Measurements from ENCODE around the gene IRF9.

The IRF9 gene

GRCh38 chr14:24132976-24133375, 28.1 kb upstream of the IRF9 start:
- no peak overlapping the region for H2AFZ ChIP-seq (ENCODE audit: low read depth, low read length)
- H3K4me1 ChIP-seq (ENCODE audit: insufficient read depth, low read length), result peaks cover 24% of the 10 kb centered on the region
- ATAC-seq (ENCODE audit: insufficient read depth, low read depth), result no peak
- DNase-seq, result no peak
- no peaks in the 10 kb centered on the region for H3K9me3 ChIP-seq (ENCODE audit: insufficient read depth, low read length, severe bottlenecking)
- H3K9ac ChIP-seq (ENCODE audit: low read depth, low read length), result no peak overlapping the region
- H3K4me2 ChIP-seq (ENCODE audit: insufficient read depth, low read length), result no peak overlapping the region
- H3K4me3 ChIP-seq (ENCODE audit: low read depth in 1 of 2, low read length in 2 of 2), result no peak overlapping the region
- H3K79me2 ChIP-seq (ENCODE audit: insufficient read depth, low read length), result peaks cover 20% of the 10 kb centered on the region
- no peaks in the 10 kb centered on the region for H3K27me3 ChIP-seq (ENCODE audit: insufficient read depth, low read length, poor library complexity)
- peaks cover 15% of the 10 kb centered on the region; the same call in 1 of the 2 replicates for H4K20me1 ChIP-seq (ENCODE audit: insufficient read depth, low read length)
- peaks cover 12% of the 10 kb centered on the region for H3K36me3 ChIP-seq (ENCODE audit: insufficient read depth, low read length)
- TF ChIP-seq, protein P1, sequence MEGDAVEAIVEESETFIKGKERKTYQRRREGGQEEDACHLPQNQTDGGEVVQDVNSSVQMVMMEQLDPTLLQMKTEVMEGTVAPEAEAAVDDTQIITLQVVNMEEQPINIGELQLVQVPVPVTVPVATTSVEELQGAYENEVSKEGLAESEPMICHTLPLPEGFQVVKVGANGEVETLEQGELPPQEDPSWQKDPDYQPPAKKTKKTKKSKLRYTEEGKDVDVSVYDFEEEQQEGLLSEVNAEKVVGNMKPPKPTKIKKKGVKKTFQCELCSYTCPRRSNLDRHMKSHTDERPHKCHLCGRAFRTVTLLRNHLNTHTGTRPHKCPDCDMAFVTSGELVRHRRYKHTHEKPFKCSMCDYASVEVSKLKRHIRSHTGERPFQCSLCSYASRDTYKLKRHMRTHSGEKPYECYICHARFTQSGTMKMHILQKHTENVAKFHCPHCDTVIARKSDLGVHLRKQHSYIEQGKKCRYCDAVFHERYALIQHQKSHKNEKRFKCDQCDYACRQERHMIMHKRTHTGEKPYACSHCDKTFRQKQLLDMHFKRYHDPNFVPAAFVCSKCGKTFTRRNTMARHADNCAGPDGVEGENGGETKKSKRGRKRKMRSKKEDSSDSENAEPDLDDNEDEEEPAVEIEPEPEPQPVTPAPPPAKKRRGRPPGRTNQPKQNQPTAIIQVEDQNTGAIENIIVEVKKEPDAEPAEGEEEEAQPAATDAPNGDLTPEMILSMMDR (IDR thresholded peaks at IDR 0.05; ENCODE audit: borderline replicate concordance, extremely low read depth, low read length, poor library complexity, severe bottlenecking), result no peak
- TF ChIP-seq EZH2 (IDR thresholded peaks at IDR 0.05; ENCODE audit: borderline replicate concordance, low read depth, low read length, severe bottlenecking), result no peak
- H3K27ac ChIP-seq (ENCODE audit: low read length), result no peak overlapping the region

GRCh38 chr14:24133735-24134134, 27.3 kb upstream of the IRF9 start:
- Histone ChIP-seq H3K36me3 (ENCODE audit: insufficient read depth, low read length) (peaks cover 20% of the 10 kb centered on the region), H2AFZ (ENCODE audit: low read depth, low read length) (no peak overlapping the region), H3K27ac (ENCODE audit: low read length) (no peak overlapping the region), H4K20me1 (ENCODE audit: insufficient read depth, low read length) (peaks cover 22% of the 10 kb centered on the region; the same call in 1 of the 2 replicates), H3K27me3 (ENCODE audit: insufficient read depth, low read length, poor library complexity) (no peaks in the 10 kb centered on the region), H3K4me2 (ENCODE audit: insufficient read depth, low read length) (no peak overlapping the region), H3K79me2 (ENCODE audit: insufficient read depth, low read length) (peaks cover 28% of the 10 kb centered on the region), H3K4me1 (ENCODE audit: insufficient read depth, low read length) (peaks cover 31% of the 10 kb centered on the region), H3K4me3 (ENCODE audit: low read depth in 1 of 2, low read length in 2 of 2) (no peak overlapping the region), H3K9ac (ENCODE audit: low read depth, low read length) (no peak overlapping the region), H3K9me3 (ENCODE audit: insufficient read depth, low read length, severe bottlenecking) (no peaks in the 10 kb centered on the region)
- ATAC-seq (ENCODE audit: insufficient read depth, low read depth) (no peak), DNase-seq (no peak)
- TF ChIP-seq, protein P1 (IDR thresholded peaks at IDR 0.05; ENCODE audit: borderline replicate concordance, extremely low read depth, low read length, poor library complexity, severe bottlenecking), result no peak
- no peak for TF ChIP-seq EZH2 (IDR thresholded peaks at IDR 0.05; ENCODE audit: borderline replicate concordance, low read depth, low read length, severe bottlenecking)

- ATAC-seq (ENCODE audit: insufficient read depth, low read depth), result no peak
- Histone ChIP-seq H3K79me2 (ENCODE audit: insufficient read depth, low read length) (peaks cover 45% of the 10 kb centered on the region), H3K9me3 (ENCODE audit: insufficient read depth, low read length, severe bottlenecking) (no peaks in the 10 kb centered on the region), H3K9ac (ENCODE audit: low read depth, low read length) (peak overlapping the region; percentile 100), H3K36me3 (ENCODE audit: insufficient read depth, low read length) (peaks cover 30% of the 10 kb centered on the region), H4K20me1 (ENCODE audit: insufficient read depth, low read length) (peaks cover 32% of the 10 kb centered on the region; the same call in 1 of the 2 replicates), H3K4me1 (ENCODE audit: insufficient read depth, low read length) (peaks cover 48% of the 10 kb centered on the region), H3K27ac (ENCODE audit: low read length) (peak overlapping the region; percentile 74), H3K27me3 (ENCODE audit: insufficient read depth, low read length, poor library complexity) (no peaks in the 10 kb centered on the region), H3K4me2 (ENCODE audit: insufficient read depth, low read length) (peak overlapping the region; percentile 74), H3K4me3 (ENCODE audit: low read depth in 1 of 2, low read length in 2 of 2) (peak overlapping the region; percentile 95 to 98), H2AFZ (ENCODE audit: low read depth, low read length) (peak overlapping the region; percentile 86)
- no peak for DNase-seq
- TF ChIP-seq, protein P1 (IDR thresholded peaks at IDR 0.05; ENCODE audit: borderline replicate concordance, extremely low read depth, low read length, poor library complexity, severe bottlenecking), result no peak
- TF ChIP-seq EZH2 (IDR thresholded peaks at IDR 0.05; ENCODE audit: borderline replicate concordance, low read depth, low read length, severe bottlenecking), result no peak
Observed at GRCh38 chr14:24135584-24135833, 25.6 kb upstream of the IRF9 start.
